ENCODE data around the gene STK32C.

Gene STK32C

DNA sequence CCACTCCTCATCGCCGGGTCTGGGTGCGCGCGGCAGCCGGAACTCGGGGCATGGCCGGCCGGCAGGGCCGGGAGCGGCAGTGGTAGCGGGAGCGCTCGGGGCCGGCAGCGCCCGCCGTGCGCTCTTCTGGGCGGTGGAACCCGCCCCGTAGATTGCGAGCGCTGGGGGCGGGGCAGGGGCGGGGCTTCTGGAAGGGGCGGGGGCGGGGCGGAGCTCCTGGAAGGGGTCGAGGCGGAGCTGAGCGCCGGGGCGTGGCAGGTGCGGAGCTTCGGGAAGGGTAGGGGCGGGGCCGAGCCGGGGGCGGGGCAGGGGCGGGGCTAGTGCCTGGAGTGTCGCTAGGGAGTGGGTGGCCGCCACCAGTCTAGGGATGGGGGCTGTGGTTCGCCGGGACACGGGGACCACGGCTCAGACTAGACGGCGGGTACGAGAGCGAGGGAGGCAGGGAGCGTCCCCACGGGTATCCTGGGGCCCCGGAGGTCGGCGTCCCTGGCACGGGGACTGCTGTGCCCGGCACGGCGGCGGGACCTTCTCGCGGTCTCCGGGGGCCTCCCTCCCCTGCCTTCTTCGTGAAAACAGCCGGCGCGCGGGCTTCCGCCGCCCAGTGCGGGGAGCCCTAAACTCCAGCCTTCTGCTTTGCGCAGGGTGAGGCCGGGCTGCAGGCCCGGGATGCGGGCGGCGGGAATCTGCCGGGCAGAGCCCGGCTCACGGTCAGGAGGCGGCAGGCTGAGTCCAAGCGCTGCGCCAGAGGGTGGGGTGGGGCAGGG, at the start of gene STK32C:
Gene STK32C (minus strand): TSS at position 128 of the 764 bp plus-strand sequence. CDS start 117 bp downstream, at position 11.
- peak; percentile 74 to 75 for DNase-seq (ENCODE audit: low read depth in 2 of 2)

DNA sequence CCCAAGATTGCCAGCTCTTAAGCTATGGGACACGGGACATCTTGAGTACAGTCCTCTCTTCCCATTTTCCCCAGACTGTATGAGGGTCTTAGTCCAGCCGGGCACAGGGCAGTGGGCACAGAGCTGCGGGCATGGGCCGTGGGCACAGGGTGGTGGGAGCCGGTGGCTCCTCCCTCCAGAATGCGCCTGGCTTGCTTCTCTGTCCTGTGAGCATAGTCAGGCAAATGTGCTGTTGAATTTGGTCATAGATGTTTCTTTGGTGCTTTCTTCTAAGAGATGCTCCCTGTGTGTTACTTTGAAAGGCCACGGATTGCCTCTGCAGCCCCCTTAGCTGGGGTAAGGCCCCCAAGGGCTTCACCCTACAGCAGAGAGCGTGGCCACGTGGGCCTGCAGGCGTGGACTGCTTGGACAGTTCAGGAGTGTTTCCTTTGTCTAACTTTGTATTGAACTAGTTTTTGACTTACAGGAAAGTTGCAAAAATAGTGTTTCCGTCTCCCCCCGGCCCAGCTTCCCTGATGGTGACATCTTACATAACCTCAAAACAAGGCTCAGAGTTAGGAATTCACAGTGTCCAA, 49.0 kb upstream of the STK32C start:
- DNase-seq (ENCODE audit: low read depth in 2 of 2): no peak

DNA sequence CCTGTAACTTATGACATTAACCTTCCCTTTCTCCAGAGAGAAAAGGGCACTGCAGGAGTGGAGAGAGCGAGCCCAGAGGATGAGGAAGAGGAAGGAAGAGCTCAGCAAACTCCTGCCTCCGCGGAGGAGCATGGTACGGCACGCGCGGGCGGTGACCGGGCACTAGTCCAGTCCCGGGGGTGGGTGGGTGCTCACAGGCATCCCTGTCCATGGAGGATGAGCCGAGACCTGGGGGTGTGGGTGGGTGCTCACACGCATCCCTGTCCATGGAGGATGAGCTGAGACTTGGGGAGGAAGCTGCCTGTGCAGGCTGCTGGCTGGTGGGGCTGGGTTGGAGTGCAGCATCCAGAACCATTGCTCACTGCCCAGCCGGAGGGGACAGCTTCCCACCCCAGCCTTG, 48.0 kb upstream of the STK32C start:
- no peak for DNase-seq (ENCODE audit: low read depth in 2 of 2)

DNA sequence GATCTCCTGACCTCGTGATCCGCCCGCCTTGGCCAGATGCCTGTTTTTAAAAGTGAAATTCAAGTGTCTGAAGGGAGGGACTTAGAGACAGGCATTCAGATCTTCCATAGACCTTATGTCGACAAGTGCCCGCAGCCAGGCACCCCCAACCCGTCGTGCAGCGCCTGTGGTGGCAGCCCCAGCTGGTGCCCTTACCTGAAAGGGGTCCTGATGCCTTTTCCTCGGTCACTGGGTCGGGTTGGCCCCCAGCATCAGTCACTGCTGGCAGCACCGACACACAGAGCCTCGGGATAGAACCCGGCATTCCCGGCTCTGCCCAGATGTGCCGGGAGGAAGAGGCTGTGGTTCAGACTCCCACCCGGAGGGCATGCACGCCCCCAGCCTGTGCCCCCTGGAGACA, 47.5 kb upstream of the STK32C start:
- DNase-seq (ENCODE audit: low read depth in 2 of 2): no peak

DNA sequence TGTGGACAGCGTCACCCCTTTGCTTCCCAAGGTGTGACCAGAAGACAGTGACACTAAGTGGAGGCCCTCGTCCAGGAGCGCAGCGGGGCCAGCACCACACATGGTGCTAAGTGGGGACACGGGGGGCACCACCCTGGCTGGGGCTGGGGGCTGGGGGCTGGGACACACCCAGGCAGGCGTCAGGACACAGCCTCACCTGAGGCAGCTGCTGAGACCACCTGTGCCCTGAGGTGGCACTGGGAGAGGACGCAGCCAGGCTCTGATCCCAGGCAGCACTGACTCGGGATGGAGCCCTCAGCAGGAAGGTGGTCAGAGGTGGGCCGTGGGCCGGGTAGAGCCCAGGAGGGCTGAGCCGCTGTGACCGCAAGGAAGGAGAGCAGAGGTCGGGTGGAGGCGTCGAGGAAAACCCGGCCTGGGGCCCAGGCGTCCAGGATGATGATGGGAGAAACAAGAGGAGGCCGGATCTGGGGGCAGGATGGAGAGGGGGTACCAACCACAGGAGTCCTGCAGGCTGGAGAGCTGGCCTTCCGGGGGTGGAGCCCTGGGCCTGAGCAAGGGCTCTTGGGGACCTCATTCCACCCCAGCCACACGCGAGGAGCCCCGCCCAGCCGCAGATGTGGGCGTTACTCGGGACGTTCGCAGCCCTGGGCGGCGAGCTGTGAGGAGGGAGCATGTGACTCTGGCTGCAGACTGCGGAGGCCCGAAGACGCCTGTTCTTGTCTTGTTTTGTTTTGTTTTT, 46.8 kb upstream of the STK32C start:
- DNase-seq (ENCODE audit: low read depth in 2 of 2): no peak

DNA sequence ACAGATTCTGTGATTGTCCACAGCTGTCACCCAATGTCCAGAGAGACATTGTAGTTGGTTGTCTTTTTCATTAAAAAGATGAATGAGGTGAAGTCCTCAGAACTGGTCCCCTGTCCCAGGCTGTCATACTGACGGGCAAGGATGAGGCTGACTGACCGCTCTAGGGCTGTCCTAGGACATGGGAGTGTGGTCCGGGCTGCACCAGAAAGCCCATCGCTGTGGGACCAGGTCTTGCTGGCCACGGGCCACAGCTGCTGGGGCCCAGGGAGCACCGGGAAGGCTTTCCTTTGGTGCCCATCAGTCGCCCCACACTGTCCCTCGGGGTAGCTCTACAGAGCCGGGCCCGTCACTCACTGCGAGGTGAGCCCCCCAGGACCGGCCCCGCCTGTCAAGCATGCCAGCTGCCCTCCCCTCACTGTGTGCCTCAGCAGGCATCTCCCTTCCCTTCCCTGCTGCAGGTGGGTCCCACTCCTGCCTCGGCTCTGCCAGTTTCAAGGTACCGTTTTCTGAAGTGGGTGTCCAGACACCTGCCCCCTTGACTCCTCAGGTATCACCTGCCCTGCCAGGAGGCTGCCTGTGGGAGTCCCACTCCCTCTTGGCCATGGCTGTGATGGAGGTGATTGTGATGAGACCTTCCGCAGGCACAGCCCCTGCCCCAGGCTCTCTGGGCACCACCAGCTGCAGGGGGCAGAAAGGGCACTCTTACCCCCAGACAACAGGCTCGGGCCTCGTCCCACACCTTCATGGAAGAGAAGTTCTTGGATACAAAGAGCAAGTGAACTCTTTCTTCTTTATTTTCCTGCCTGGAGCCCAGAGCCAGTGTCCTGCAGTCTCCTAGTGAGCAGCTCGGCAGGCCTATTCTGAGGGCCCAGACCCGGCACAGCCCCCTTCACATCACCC, 46.0 kb upstream of the STK32C start:
- no peak for DNase-seq (ENCODE audit: low read depth in 2 of 2)

DNA sequence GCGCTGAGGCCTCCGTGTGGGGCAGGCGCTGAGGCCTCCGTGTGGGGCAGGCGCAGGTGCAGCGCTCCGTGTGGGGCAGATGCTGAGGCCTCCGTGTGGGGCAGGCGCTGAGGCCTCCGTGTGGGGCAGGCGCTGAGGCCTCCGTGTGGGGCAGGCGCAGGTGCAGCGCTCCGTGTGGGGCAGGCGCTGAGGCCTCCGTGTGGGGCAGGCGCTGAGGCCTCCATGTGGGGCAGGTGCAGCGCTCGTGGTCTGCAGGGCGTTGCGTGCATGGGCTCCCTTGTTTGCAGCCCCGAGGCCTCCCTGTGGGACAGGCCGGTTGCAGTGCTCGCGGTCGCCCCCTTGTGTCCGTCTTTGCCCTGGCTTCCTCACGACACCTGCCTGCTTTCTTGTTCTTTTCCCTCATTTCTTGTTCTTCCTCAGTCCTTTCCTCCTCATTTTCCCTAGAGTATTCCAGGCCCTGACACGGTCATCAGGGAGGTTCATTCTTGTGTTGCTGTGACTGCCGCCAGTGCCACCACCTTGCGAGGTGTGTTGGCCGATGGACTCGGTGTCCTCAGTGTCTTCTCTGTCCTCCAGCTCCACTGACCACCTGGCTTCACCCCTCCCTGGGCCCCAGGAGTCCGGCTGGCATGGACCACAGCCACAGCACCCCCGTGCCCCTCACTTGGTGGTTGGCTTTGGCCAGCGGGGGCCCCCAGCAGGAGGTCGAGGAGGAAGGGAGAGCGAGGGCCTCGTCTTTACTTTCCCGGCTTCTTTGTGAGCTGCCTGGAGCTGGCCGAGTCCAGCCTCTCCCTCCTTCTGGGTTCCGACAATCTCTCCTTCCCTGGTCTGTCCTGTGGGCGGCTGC, 44.9 kb upstream of the STK32C start:
- DNase-seq (ENCODE audit: low read depth in 2 of 2): peak in 1 of 2 experiments; percentile 4

DNA sequence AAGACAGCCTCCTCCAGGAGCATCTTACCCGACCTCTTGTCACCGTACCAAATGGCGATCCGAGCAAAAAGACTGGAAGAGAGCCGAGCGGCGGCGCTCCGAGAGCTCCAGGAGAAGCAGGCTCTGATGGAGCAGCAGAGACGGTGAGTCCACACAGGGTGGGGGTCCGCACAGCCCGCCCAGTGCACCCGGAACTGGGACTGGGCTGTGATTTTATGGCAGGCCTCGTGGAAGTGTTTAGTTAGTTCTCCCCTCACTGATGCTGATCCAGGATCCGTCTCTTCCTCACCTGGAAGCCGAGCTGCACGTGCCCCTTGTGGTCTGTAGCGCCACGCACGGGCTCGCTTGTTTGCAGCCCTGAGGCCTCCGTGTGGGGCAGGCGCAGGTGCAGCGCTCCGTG, 43.9 kb upstream of the STK32C start:
- no peak for DNase-seq (ENCODE audit: low read depth in 2 of 2)

DNA sequence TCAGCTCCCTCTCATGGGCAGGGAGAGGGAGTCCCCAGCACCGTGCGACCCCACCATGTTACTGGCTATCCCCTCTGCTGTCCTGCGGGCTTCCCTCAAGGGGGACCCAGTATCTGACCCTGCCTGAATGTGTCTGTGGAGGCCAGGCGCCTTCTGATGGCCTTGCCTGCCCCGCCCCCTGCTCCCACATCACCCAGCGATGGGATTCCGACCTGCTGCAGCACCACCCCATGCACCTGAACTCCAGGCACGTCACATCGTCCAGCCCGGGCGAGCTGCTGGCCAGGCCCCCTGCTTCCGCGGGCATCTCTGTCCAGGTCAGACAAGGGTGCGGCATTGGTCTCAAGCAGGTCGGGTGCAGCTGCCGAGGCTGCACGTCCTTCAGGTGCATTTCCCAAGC, 43.2 kb upstream of the STK32C start:
- DNase-seq (ENCODE audit: low read depth in 2 of 2): no peak

DNA sequence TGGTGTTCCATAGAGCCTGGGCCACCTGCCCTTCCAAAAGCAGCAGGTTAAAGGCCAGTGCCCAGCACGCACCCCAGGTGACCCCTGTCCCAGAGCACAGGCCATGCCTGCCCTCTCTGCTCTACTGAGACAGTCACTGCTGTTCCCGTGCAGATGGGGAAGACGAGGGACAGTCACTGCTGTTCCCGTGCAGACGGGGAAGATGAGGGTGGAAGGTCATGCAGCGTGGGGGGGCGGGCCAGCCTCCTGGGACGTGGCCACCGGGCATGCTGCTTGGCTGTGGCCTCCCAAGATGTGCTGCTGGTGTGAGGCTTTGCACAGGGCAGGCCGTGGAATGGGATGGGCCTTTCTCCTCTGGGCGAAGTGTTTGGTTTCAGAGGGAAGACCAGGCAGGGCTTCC, 42.6 kb upstream of the STK32C start:
- DNase-seq (ENCODE audit: low read depth in 2 of 2): no peak

DNA sequence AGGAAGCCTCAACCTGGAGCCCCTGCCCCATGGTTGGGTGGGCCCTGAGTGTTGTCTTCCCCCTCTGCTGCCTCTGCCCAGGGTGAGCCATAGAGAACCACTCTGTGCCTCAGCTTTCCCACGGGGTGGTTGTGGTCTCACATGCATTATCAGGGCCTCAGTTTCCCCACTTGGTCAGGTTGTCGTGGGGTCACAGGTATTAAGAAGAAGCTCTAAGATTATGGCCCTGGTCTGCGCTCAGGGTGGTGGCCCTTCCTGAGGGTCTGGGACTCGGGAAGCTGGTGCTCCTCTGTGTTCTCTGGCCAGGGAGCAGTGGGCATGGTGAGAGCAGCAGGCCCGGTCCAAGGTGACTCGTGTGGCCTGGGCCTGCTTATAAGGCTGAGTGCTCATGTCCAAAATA, 42.0 kb upstream of the STK32C start:
- DNase-seq (ENCODE audit: low read depth in 2 of 2): no peak

DNA sequence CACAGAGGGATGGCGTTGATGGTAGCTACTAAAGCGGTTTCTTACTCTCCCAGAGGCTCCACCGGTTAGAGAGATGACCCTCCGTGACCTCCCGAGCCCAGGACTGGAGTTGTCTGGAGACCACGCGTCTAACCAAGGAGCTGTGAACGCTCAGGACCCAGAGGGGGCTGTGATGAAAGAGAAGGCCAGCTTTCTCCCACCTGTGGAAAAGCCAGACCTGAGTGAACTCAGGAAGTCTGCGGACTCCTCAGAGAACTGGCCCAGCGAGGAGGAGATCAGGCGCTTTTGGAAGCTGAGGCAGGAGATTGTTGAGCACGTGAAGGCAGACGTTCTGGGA, 40.1 kb upstream of the STK32C start:
- no peak for DNase-seq (ENCODE audit: low read depth in 2 of 2)

DNA sequence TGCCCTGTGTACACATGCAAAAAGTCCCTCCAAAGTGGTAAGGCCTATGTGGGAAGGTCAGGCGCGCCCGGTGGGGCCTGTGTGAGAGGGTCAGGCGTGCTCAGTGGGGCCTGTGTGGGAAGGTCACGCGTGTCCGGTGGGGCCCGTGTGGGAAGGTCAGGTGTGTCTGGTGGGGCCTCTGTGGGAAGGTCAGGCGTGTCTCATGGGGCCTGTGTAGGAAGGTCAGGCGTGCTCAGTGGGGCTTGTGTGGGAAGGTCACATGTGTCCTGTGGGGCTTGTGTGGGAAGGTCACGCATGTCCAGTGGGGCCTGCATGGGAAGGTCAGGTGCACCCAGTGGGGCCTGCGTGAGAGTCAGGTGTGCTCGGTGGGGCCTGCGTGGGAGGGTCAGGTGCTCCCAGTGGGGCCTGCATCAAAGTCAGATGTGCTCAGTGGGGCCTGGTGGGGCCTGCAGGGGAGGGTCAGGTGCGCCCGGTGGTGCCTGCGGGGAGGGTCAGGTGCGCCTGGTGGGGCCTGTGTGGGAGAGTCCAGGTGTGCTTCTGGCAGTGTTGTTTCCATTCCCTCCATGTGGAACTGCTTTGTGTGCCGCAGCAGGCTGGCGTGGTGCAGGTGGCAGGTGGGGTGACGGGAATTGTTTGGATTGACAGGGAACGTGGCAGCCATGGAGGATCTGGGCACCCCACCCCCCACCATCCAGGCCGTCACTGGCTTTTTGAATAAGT, 39.6 kb upstream of the STK32C start:
- DNase-seq (ENCODE audit: low read depth in 2 of 2): no peak

DNA sequence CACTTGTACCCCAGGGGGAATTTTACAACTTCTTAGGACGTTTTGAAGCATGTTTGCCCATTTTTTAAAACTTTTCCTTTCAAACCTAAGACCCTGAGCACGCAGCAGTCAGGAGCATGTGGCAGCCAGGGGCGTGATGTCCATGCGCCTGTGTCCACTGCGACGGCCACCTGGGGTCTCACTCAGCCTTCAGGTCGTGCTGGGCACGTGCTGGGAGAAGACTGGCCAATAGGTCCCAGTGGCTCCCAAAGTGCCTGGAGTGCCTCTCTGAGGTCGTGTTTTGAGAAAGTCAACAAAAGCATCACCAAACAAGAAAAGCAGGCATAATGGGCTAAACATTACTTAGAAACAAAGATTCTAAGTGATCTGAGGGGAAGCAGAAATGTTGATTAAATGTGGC, 39.1 kb upstream of the STK32C start:
- no peak for DNase-seq (ENCODE audit: low read depth in 2 of 2)

DNA sequence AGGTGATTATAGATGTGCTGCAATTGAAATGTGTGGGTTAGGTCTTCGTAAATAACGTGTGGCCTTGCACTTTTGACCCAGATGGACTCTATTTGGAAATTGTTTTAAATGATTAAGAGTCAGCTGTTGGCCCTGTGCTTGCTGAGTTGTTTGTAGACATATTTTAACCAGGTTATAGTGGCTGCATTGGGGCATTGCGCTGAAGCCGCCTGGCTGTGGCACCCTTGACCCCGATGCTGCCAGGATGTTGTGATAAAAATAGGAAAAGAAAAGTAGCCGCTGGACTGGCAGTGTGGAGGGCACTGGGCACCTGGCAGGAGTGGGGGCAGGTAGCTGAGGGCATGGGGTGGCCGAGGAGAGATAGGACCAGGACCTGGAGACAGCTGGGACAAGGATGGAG, 37.6 kb upstream of the STK32C start:
- DNase-seq (ENCODE audit: low read depth in 2 of 2): no peak

DNA sequence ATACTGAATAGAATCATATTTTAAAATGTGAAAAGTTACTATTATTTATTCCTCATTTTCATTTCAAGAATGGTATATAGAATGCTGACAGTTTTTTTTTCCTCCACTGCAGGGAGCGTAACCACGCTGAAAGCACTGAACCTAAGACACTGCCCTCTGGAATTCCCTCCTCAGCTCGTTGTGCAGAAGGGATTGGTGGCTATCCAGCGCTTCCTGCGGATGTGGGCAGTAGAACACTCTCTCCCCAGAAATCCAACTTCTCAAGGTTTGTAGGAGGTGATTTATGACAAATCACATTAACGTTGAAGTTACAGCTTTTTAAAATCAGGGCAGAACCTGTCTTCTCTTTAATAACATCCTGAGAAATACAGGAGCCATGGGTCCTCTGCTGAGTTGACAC, 36.6 kb upstream of the STK32C start:
- no peak for DNase-seq (ENCODE audit: low read depth in 2 of 2)

DNA sequence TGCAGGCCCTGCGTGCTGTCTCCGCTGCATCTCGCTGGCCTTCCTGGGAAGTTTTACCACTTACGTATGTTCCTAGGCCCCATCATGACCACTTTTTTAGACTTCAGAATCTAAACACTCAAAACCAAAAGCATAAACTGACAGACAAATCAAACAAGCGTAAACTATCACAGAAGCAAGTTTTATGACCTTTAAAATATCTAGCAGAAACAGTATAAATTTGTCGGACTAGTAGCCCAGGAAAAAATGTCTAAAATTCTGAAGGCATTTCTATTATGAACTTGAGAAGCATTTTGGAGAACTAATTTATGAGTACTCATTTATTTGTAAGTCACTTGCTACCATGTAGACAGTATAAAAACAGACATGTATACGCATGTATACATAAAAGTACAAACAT, 34.8 kb upstream of the STK32C start:
- no peak for DNase-seq (ENCODE audit: low read depth in 2 of 2)

DNA sequence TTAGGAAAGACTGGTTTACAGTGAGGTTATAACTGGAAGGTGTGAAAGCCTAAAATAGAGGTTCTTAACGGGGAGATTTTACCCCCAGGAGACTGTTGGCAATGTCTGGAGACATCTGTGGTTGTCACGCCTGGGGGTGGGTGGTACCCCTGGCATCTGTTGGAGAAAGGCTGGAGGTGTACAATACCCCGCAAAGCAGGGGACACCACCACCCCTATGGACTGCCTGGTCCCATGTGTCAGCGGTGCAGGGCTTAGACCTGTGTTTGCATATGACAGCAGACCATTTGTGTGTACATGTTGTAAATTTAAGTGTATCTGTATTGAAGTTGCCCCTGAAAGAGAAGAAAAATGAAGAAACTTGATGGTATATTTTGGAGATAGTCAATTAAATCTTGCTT, 34.0 kb upstream of the STK32C start:
- DNase-seq (ENCODE audit: low read depth in 2 of 2): no peak

DNA sequence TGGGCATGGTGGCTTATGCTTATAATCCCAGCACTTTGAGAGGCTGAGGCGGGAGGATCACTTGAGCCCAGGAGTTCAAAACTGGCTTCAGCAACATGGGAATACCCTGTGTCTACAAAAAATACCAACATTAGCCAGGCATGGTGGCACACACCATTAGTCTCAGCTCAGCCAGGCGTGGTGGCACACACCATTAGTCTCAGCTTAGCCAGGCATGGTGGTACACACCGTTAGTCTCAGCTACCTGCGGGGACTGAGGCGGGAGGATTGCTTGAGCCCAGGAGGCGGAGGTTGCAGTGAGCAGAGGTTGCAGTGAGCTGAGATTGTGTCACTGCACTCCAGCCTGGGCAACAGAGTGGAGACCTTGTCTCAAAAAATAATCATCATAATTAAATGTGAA, 33.3 kb upstream of the STK32C start:
- no peak for DNase-seq (ENCODE audit: low read depth in 2 of 2)

DNA sequence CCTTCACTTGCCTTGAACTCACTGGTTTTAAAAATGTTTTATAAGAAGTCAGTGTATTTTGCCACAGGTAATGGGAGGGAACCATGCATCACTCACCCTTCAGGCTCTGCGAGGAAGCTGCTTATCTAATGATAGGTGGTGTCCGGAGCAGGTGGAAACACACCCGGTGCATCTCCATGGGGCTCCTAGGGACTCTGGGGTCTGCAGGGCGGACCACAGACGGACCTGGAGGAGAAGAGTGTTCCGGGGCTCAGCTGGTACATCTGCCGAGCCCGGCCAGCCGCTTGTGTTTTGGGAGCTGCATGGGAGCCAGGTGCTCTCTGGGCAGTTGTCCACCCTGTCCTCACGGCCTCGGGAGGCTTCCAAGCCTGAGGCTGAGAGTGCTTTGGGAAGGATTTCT, 31.5 kb upstream of the STK32C start:
- DNase-seq (ENCODE audit: low read depth in 2 of 2): no peak

DNA sequence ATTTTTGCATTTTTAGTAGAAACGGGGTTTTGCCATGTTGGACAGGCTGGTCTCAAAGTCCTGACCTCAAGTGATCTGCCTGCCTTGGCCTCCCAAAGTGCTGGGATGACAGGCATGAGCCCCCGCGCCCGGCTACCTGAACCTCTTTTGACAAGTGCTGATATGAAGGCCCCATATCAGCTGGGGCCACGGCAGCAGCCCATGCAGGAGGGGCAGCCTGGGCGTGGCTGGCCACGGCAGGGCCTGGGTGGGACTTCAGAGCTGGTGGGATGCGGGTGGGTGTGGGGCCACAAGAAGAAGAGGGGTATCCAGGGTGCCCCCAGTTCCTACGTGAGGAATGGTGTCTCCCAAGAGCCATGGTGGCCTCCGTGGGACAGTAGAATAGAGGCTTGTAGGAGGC, 31.1 kb upstream of the STK32C start:
- DNase-seq (ENCODE audit: low read depth in 2 of 2): no peak
